ENCODE results near the gene LRRC27.

GRCh38 chr10:132351611-132352010 lies 19.6 kb downstream of the LRRC27 start:
- TF ChIP-seq POLR2A (IDR thresholded peaks at IDR 0.05; ENCODE audit: low read length), result no peak
- no peak for TF ChIP-seq GATA1 (IDR thresholded peaks at IDR 0.05; ENCODE audit: low read depth, low read length)

Measured in erythroblast (primary cell).